Fibroblast of the aortic adventitia (primary cell): ENCODE results near the gene TNRC6C. TPM values are rescaled to one million over a fixed set of nuclear protein-coding genes. Genes with fewer than 3 reads are reported as not detected.

Source experiments
- DNase-seq: peaks from one replicate; pipeline ENCODE4 v3.0.0-alpha.2; 2010; ENCODE audit warnings: low read depth
- H3K4me3 ChIP-seq: 2 replicates; pipeline ENCODE4 v1.5.1; 2011; ENCODE audit warnings: low read depth, mild to moderate bottlenecking, control low read depth, low read length, moderate library complexity
- total RNA-seq: library from RNA; depleted of rRNA; stranded (reverse); fragments of >200 nt; gene quantifications from 2 replicates; pipeline ENCODE4 v1.2.3, GENCODE V29; 2012; ENCODE audit warnings: low replicate concordance
- TF ChIP-seq, protein P1 (sequence below): IDR thresholded peaks from 2 replicates; pipeline ENCODE4 v1.5.1; 2011; ENCODE audit warnings: mild to moderate bottlenecking, low read length, control low read depth, inconsistent platforms; ENCODE audit not compliant: insufficient read depth

Gene TNRC6C
- total RNA-seq, 1 donor, result 10.3 TPM

DNA sequence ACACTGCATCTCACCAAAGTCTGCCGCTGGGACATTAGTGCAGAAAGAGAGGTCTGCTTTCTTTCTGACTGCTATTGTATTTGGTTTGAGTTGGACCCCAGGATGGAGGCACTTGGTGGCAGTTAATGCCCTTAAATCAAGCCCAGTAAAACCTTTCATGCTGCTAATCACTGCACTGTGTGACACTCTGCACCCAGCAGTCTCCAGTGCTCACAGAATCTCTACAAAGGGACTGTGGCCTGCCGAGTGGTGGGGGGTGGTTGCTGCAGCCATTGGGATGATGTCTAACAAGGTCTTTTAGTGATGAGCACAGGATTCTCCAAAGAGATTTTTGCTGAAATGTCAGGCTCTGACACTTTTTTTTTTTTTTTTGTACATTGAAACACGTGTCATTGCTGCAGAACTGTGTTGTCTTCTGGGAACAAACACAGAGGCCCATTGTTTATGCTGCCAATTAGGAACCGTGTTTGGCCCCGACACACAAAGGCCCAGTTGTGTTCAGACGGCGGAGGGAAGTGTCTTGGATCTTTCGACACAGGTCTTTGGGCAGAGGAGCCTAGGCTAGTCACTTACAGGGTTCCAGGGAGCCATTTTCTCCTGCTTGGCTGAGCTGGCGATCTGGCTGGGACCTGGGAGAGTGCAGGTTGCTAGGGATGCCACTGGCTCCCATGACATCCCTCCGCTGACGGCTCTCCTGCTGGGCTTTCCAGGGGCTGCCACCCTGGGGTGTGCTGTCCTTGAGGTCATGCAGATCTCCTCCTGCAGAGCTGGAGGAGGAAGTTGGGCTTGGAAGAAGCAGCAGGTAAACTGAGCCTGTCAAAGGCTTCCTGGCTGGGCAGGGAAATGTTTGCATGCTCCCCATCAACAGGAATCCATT lies 16.2 kb upstream of the TNRC6C start:
- TF ChIP-seq, protein P1, sequence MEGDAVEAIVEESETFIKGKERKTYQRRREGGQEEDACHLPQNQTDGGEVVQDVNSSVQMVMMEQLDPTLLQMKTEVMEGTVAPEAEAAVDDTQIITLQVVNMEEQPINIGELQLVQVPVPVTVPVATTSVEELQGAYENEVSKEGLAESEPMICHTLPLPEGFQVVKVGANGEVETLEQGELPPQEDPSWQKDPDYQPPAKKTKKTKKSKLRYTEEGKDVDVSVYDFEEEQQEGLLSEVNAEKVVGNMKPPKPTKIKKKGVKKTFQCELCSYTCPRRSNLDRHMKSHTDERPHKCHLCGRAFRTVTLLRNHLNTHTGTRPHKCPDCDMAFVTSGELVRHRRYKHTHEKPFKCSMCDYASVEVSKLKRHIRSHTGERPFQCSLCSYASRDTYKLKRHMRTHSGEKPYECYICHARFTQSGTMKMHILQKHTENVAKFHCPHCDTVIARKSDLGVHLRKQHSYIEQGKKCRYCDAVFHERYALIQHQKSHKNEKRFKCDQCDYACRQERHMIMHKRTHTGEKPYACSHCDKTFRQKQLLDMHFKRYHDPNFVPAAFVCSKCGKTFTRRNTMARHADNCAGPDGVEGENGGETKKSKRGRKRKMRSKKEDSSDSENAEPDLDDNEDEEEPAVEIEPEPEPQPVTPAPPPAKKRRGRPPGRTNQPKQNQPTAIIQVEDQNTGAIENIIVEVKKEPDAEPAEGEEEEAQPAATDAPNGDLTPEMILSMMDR, result no peak
- DNase-seq, result no peak

DNA sequence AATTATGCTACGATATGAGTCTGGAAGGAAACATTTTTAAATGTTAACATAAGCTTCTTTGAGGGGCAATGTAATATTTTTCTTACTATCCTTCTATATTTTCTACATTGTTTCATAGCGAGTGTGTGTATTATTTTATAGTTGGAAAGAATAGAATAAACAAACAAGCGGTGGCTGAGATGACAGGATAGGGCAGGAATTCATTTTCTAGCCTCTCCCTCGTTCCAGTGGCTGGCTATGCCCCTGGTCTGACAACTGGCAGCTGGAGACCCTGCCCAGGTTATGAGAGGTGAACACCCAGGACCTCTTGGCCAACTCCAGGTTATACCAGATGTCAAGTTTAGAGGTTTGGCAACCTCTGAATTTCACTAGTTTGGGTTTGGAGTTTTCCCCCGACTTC lies 14.5 kb upstream of the TNRC6C start:
- TF ChIP-seq, protein P1, result no peak
- DNase-seq, result no peak
- no peak overlapping the region for H3K4me3 ChIP-seq

More for the DNA sequence above, 16.2 kb upstream of the TNRC6C start:
- no peak overlapping the region for H3K4me3 ChIP-seq

DNA sequence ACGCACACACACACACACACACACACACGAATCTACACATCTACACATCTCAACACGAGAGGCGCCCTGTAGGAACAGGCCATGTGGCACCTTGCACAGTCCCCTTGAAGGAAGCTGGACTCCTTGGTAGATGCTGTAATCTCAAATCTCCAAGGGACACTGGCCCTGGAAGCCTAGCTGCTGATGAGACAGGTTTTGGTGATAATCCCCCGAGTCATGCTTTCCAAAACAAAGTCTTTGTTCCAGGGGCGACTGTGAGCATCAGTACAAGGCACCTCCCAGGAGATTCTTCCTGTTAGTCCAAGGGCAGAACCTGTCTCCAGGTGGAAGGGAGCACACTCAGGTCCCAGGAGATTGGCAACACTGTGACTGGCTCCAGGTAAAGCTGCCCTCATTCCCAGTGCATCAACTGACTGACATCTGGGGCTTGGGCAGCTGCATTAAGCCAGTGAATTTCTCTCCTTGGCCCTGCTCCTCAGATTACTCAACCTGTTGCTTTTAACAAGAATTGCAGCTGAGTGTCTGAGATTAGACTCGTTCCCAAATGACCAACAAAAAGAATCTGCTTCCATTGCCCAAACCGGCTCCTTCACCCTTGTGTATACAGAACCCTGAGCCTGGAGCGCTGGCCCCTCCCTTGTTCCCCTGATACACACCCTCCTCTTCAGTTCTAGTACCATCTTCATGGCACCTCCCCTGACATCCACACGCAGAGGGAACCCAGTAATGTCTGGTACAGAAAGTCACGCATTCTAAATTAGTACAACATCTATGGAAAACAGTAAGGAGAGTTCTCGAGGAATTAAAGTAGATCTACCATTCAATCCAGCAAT lies 13.9 kb upstream of the TNRC6C start:
- peak; percentile 24 for DNase-seq
- TF ChIP-seq, protein P1, result no peak
- H3K4me3 ChIP-seq, result no peak overlapping the region

DNA sequence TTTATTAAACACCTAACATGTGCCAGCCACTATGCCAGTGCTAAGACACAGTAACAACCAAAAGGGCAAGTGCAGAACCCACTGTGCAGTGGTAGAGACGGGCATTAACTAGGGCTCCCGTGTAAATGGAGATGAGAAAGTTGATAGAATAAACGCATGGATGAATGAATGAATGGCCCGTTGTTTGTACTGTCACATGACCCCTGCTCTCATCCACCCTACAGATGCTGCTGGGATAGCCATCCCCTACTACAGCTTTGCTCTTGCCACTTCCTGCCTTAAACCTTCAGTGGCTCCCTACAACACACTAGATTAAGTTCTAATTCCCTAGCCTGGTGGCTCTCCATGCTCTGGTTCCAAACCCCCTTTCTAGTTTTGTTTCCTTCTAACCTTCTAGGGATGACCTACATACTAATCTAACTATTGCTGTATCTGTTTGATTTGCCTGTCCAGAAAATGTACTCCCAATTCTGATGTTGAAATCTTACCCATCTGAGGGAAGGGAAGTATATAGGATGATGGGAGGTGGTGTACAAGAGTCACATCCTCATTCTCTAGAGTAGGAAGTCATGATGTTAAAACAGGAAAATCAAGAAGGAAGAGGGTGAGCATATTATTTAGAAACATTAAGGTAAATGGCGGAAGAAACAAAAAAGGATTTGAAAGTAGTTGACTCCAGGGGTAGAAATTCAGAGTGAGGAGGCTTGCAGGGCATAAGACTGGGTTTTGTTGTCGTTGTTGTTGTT lies 11.4 kb upstream of the TNRC6C start:
- H3K4me3 ChIP-seq, result no peak overlapping the region
- TF ChIP-seq, protein P1, result no peak
- DNase-seq, result no peak

DNA sequence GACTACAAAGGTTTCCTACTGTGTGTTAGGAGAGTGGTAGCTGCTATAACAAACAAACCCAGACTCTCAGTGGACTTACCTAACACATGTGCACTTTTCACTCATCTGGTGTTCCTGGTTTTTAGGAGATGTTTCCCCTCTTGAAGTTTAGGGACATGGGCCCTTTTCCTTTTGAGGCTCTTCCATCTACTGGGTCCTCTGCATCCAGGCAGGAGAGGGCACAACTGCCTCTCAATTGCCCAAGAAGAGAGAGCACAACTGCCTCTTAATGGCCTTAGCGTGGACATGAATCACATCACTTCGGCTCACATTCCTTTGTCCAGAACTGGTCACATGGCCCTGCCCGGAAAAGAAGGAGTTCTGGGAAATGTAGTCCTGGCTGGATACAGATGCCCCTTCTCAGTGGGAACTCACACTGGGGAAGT lies 9.8 kb upstream of the TNRC6C start:
- TF ChIP-seq, protein P1, result no peak
- no peak overlapping the region for H3K4me3 ChIP-seq
- peak; percentile 57 for DNase-seq

DNA sequence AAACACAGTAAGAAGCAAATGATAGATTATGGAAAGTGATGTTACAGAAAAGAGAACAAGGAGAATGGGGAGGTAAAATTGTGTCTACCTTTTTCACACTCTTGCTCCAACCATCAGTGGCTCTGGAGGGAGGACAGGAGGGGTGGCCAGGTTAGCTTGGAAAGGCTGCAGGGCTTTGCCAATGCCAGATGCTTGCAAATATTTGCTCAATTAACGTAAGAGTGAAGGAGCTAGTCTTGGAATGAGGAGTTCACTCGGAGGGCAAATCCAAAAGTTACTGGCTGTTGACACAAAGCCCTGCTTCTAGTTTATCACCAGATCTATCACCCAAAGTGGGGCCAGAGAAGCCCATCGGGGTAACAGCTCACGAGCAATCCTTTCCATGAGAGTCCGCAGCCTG lies 7.4 kb upstream of the TNRC6C start:
- no peak for DNase-seq
- H3K4me3 ChIP-seq, result no peak overlapping the region
- TF ChIP-seq, protein P1, result no peak
